B cell (primary cell): ENCODE data around the gene LRRC31.

Experiments used
- EZH2 ChIP-seq: IDR thresholded peaks from 2 replicates; pipeline ENCODE4 v1.6.1; 2012; ENCODE audit warnings: borderline replicate concordance, low read depth, mild to moderate bottlenecking, moderate library complexity, low read length; ENCODE audit not compliant: insufficient read depth, poor library complexity, severe bottlenecking
- TF ChIP-seq, protein P1 (sequence below): fragments of 200-600 bp; IDR thresholded peaks from one replicate; pipeline ENCODE4 v1.8.0; 2022; ENCODE audit warnings: antibody characterized with exemption, mild to moderate bottlenecking

DNA sequence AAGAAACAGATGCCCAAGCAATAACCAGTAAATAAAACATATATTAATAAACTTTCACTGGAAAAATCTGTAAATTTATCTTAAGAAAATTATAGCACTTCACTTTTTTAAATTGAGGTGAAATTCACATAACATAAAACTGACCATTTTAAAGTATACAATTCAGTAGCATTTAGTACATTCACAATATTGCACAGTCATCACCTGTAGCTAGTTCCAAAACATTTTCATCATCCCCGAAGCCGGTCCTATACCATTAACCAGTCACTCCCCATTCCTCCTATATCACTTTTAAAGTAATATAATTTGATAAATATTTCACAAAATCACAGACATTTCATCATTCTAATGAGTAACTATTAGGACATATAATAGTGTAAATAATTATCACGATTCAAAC is 65.1 kb downstream of the LRRC31 start:
- TF ChIP-seq, protein P1, sequence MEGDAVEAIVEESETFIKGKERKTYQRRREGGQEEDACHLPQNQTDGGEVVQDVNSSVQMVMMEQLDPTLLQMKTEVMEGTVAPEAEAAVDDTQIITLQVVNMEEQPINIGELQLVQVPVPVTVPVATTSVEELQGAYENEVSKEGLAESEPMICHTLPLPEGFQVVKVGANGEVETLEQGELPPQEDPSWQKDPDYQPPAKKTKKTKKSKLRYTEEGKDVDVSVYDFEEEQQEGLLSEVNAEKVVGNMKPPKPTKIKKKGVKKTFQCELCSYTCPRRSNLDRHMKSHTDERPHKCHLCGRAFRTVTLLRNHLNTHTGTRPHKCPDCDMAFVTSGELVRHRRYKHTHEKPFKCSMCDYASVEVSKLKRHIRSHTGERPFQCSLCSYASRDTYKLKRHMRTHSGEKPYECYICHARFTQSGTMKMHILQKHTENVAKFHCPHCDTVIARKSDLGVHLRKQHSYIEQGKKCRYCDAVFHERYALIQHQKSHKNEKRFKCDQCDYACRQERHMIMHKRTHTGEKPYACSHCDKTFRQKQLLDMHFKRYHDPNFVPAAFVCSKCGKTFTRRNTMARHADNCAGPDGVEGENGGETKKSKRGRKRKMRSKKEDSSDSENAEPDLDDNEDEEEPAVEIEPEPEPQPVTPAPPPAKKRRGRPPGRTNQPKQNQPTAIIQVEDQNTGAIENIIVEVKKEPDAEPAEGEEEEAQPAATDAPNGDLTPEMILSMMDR = no peak
- no peak for TF ChIP-seq EZH2
